ENCODE results near the gene ADRM1.

ADRM1 gene

DNA sequence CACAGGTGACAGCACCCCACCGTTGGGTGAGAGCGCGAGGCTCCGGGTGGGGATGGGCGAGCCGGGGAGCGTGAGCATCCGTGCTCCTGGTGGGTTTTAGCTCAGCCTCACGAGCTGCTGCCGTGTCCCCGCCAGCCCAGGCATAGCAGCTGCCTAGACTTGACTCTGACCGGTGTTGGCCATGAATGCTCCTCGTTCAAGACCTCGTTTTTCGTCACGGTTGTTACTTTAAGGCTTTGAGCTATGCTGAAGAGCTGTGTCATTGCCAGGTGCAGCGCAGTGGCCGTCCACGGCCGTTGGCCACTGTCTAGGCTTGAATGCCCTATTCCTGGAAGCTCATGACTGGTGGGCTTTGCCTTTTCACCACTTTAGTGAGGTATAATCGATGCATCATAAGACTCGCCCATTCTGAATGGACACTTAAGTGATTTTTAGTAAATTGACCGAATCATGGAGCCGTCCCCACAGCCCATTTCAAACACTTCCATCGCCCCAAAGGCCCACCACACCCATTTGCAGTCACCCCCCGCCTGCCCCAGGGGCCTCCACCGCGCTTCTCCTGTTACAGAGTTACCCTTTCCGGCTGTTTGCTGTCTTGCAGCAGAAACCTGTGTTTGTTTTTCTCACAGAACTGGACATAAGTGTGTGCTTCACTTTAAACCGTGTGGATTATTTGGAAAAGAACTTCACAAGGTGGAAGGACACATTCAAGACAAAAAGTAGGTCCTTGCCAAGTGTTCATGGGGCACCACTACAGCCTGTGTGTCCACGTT, 21.4 kb upstream of the ADRM1 start:
- no peak for DNase-seq (ENCODE audit: low spot score)

DNA sequence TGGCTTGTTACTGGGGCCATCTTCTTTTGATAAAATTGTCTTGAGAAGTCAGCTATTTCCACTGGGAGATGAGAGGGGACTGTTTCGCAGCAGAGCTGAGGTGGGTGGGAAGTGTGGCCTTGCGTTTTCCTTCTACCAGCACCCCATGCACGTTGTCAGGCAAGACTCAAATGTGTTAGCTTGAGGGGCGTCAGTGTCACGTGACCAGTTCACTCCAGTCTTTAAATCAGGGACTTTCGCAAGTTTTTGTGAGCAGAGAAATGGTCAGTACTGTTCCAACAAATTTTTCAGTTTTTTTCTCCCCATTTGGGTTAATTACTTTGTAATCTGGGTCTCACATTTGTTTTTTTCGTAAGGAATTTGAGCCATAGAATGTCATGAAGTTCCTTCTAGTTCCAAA, 20.7 kb upstream of the ADRM1 start:
- DNase-seq (ENCODE audit: low spot score) = no peak

DNA sequence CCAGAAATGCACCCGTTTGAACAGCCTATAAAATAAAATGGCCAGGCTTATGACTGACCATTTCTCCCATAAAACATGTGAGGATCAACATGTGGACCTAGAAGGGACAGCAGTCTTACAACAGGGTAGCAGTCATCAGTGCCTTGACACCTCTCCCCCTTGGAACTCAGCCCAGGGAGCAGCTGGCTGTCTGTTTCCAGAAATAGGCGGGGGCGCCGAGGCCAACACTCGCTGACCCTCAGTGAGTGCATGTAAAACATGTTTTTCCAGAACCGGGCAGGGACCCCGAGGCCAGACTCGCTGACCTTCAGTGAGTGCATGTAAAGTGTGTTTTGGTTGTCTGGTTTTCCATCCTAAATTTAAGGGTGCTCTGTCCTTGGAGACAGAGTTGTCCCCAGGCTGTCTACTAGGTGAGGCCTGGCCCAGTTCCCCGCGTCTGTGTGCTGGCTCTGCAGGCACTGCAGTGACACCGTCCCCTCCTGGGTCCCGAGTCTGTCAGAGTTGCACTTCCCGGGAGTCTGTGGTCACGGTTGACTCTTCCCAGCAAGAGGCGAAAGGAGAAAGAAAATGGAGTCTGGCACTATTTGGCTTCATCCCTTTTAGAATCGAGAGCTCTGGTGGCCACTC, 19.8 kb upstream of the ADRM1 start:
- DNase-seq (ENCODE audit: low spot score) = no peak

DNA sequence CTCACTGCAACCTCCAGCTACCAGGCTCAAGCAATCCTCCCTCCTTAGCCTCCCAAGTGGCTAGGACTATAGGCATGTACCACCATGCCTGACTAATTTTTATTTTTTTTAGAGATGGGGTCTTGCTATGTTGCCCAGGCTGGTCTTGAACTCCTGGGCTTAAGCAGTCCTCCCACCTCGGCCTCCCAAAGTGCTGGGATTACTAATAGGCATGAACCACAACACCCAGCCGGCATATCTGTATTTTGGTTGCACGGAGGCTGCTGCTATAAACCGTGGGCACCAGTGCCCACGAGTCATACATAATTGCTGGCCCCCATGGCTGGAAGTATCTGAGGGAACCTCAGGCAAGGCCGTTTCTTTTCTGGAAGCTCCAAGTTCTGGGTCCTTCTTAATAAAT, 18.3 kb upstream of the ADRM1 start:
- DNase-seq (ENCODE audit: low spot score) = no peak

DNA sequence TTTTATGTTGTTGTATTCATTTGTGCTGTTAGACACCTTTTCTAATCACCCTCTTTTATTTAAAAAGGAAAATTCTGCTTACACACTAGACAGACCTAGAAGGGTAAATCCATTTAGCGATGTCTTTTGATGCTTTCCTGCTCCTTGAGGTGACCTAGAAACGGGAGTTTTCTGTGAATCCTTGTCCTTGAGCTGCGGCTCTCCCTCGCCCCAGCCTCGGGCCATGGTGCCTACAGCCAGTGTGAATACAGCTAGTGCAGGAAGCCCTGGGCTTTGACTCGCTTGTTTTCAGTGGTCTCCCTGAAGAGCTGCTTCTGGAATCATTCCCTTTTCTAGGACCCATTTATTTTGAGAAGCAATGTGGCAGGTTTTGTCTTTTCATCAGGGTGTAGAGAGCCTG, 17.6 kb upstream of the ADRM1 start:
- DNase-seq (ENCODE audit: low spot score) = no peak

DNA sequence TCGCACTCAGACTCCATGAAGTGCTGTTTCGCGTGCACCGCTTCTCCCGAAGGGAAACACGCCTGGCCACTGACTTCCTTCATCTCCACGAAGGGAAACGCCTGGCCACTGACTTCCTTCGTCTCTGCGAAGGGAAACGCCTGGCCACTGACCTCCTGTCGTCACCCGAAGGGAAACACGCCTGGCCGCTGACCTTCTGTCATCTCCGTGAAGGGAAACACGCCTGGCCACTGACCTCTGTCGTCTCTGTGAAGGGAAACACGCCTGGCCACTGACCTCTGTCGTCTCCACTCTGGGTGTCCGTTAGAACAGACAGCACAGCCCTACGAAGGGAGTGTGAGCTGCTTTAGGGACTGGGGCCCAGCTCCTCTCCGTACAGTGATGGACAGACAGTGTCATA, 17.1 kb upstream of the ADRM1 start:
- no peak for DNase-seq (ENCODE audit: low spot score)

DNA sequence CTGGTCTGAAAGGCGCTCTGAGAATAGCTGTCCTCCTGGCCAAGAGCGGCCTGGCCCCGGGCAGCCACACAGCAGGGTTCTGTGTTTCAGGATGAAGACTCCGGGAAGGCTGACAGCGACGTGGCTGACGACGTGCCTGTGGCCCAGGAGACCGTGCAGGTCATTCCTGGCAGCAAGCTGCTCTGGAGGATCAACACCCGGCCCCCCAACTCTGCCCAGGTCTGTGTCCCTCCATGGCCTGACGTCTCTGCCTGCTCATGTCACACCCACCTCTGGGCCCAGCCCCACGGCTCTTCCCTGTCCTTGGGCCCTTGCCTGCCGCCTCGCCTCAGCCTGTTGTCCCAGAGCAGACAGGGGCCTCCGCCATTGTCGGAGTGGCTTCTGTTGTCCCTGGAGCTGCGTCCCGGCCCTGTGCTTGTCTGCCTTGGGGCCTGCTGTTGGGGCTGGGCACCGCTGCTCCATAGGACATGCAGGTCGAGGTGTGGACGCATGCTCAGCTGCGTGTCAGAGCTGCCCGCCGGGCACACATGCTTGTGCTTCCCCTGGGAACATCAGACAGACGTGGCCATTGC, 16.2 kb upstream of the ADRM1 start:
- no peak for DNase-seq (ENCODE audit: low spot score)

DNA sequence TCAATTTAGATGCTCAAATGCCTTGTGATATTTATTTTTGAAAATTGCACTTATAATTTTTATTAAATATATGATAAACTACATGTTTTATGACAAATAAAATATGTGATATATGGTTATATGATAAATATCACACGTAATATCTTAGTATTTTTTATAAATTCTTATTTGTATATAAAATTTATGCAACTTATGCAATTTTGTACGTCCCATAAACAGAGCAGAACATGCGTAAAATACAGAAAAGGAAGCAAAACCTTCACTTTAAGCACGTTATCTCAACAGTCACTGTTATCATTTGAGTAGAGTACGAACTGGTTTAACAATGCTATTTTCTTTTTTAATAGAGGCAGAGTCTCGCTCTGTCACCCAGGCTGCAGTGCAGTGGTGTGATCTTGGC, 15.7 kb upstream of the ADRM1 start:
- no peak for DNase-seq (ENCODE audit: low spot score)

DNA sequence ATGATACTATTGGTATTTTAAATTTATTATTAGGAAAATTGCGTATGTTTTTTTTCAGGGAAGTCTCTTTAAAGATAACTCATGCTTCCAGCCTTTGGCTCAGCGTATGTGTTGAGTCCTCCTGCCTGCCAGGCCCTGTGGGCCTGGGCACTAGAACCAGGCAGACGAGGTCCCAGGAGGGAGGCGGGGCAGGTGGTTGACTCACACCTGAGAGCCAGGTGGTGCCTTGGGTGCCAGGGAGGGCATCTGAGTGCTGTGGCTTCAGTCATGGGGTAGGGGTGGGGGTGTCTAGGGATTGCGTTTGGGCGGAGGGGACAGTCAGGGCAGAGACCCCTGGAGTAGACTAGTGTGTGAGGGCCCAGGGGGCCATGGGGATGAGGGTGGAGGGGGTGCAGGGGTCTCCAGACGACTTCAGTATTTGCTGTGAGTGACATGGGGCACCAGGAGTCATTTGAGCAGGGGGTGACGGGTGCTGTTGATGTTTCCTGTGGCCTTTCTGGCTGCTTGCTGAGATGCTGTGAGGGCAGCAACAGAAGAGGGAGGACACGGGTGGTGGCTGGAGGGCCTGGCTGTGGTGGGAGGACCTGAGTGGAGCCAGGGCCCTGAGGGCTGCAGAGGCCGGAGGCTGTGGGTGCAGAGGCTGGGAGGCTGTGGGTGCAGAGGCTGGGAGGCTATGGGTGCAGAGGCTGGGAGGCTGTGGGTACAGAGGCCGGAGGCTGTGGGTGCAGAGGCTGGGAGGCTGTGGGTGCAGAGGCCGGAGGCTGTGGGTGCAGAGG, 14.8 kb upstream of the ADRM1 start:
- no peak for DNase-seq (ENCODE audit: low spot score)

DNA sequence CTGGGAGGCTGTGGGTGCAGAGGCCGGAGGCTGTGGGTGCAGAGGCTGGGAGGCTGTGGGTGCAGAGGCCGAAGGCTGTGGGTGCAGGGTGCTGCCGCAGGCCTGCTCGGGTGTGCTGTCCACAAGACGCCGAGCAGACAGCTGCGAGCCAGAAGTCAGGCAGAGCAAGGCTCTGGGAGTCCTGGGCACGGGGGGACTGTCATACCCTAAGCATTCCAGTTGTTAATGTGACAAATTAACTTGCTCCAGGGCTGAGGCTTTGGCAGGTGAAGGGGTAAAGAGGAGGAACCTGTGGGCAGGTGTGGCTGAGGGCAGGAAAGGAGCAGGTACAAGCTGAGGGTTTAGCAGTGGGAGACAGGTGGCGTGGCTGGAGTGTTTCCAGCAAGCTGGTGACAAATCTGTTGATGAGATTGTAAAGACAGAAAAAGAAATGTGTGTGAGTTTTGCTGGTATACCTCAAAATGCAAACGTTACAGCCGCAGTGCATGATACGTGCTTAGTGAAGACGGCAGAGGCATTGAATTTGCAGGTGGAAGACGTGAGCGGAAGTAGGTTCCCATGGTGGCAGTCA, 14.2 kb upstream of the ADRM1 start:
- no peak for DNase-seq (ENCODE audit: low spot score)

DNA sequence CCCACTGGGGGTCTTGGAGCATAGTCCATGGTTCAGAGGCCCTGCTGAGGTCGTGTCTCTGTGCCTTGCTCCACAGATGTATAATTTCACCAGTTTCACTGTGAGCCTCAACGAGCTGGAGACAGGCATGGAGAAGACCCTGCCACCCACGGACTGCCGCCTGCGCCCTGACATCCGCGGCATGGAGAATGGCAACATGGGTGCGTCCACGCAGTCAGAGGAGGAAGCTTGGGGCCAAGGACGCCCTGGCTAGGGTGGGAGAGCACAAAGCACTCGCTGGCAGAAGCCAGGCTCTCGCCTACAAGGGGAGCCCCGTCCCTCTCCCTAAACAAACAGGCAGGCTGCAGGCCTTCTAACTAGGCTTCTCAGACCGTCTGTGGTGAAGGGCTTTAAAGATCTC, 13.7 kb upstream of the ADRM1 start:
- no peak for DNase-seq (ENCODE audit: low spot score)

DNA sequence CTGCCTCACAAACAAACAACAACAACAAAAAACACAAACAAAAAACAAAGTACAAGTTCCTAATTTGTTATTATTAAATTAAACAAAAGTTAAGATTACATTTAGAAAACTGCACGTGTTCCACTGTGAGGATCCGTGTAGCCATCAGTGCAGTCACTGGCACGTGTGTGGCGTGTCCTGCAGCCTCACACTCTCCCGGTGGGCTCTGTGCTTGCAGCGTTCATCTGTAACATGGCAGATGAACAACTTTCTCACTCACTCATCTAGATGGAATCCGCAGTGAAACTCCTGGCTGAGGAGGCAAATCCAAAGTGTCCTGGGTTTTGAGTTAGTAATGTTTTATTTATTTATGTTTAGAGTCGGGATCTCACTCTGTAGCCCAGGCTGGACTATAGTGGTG, 12.9 kb upstream of the ADRM1 start:
- DNase-seq (ENCODE audit: low spot score) = no peak

DNA sequence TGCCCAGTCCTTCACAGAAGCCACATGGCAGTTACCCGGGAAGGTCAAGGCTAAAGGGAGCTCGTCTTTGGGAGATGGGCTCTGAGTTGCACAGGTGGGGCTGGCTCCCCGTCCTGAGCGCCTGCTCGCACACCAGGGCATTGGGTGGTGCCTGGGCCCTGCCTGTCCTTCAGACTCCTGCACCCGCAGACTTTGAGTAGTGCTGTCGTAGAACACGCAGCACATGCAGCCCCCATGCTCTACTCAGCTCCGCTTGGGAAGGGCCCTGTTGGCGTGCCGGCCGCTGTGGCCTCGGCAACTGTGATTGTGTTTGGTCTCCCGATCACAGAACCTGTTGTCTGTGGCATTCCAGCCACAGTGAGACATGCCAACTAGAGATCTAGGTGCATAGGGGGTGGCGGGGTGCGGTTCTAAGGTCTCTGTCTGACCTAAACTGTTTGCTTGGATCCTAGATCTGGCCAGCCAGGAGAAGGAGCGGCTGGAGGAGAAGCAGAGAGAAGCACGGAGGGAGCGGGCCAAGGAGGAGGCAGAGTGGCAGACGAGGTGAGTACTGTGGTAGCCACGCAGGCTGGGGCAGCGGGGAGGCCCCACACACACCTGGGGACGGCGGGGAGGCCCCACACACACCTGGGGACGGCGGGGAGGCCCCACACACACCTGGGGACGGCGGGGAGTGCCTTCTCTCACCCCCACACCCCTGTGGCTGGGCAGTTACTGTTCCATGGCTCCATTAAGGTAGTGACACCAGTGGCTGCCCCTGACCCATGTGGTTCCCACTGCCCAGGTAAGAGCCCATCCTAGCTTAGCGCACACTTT, 11.3 kb upstream of the ADRM1 start:
- DNase-seq (ENCODE audit: low spot score) = no peak

DNA sequence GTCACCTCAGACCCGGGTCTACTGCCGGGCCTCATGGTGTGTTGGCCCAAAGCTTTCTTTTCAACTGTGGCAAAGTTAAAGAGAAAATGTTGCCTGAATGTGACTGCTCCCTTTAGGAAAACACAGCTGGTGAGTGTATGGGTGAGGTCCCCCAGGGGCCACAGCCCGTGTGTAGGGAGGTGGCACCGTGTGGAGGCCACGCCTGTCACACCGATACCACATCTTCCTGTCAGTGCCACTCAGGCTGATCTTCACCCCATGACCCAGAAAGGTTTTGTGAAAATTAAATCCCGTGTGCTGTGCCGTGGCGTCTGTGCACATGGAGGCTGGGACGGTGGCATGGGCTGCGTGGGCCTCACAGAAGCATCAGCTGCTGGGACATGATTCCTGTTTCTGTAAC, 10.7 kb upstream of the ADRM1 start:
- no peak for DNase-seq (ENCODE audit: low spot score)

DNA sequence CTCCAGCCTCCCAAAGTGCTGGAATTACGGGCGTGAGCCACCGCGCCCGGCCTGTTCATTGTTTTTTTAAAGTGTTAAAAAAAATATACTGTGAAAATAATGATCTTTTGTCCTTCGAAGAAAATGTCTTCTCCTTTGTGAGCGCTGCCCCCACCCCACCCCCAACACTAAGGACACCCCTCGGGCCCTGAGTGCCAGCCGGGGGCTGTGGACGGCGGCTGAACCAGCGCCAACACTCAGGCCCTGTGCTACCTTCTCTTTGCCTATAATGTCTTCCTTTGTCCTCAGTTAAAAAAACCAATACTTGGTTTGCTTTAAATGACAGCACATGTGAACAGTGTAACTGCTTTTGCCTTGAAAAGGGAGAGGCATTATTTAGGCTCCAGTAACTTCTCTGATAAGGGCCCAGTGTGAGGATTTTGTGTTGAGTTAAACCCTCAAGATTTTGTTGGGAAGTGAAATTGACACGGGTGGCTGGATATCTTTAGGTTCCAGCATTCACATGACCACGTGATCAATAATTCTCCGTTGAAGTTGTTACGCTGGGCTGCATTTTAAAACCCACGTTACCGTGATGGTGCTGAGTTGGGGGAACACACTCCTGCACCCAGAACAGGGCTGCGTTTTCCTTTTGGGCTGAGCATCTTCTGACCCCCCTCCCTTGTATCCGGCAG, 9.5 kb upstream of the ADRM1 start:
- DNase-seq (ENCODE audit: low spot score) = no peak

DNA sequence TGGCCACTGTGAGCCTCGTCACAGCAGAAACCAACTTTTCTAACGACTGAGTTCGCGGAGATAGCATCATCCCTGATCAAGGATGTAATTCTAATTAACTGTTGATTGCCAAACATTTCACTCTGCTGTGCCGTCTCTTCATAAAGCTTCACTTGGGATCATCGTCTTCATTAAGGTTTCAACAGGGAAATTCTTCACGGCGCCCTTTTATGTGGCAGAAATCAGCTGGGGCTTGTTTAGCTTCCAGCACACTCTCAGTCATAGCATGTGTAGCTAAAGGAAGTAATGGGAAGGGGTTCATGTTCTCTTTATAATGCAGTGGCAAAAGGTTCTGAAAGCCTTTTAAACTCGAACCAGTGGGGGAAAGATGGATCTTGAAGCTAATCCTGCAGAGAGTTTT, 8.9 kb upstream of the ADRM1 start:
- no peak for DNase-seq (ENCODE audit: low spot score)

DNA sequence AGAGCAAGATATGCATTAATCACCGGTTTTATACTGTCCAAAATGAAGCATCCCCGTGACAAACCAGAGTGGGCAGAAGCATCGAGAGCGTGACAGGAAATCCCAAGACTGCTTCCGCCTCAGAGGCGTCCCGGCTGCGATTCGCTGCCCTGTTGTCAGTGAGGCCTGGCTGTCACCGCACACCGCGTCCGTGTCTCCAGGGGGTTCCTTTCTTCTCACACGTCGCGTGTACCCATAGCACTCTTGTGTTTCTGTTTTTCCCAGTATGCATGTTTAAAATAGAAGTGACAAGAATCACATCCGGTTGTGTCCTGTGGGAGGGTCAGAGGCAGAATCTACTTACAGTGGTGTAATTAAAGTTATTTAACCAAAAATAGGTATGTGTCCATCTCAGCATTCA, 8.3 kb upstream of the ADRM1 start:
- no peak for DNase-seq (ENCODE audit: low spot score)

DNA sequence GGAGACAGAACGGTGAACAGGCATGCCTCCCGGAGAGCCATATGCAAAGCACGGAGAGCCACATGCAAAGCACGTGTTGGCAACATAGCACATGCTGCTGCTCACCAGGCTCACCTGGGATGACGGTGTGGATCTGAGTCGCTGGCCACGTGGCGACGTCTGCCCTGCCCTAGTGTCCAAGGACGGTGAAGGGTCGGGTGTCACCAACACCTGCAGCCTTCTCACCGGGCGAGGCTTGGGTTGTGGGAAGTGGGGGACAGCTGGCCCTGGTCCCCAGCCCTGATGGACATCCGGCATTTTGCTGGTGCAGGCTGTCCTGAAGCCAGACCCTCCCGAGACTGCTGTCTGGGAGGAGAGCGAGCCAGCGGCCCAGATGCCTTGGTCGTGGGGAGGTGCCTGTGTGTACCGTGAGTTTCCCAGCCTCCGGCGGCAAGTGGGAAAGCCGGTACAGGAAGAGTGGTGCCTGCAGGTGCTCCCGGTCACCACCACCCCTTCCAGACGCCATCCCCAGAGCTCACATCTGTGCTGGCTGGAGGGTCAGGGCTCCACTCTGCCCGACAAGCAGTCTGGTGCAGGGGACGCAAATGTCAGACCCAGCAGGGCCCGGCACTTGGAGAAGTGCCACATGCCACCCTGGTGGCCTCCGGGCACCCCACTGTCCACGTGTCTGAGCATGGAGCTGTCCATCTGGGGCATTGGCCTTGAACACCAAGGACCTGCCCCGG, 5.9 kb upstream of the ADRM1 start:
- no peak for DNase-seq (ENCODE audit: low spot score)

DNA sequence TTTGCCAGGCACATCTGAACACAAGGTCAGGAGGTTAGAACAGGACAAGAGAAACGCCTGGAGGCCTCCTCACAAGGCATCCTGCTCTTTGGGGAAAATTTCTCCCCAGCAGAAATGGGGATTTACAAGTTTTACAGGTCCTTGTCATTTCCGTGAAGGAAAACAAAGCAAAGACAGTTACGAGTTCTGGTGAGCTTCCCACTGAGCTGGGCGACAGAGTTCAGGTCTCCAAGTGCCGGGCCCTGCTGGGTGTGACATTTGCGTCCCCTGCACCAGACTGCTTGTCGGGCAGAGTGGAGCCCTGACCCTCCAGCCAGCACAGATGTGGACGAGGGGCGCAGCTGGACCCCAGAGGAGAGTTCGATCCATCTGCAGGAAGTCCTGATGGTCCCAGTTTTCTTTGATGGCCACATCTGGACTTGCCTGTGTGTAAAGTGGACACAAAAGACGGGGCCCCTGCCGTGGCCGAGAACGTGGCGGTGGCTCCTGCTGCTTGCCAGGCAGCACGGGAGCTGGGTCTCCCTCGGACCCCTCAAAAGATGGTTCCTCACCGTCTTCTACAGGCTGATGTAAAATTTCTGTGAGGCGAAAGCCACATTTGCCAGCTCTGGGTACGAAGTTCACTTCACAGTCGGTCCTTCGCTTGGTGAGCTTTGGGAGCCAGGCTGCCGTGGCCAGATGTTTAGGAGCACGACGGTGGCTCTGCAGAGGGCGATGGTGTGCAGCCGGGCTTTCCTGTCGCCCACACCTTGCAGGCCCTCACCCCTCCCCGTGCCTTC, 5.2 kb upstream of the ADRM1 start:
- DNase-seq (ENCODE audit: low spot score) = no peak
